ENCODE results near the gene ZKSCAN4.

ZKSCAN4 gene

GRCh38 chr6:28258877-28259777 lies 7.1 kb upstream of the ZKSCAN4 start, which contains the start of gene NKAPL:
NKAPL (plus strand) TSS chr6:28259297; CDS start chr6:28259372, 75 bp downstream.
- H3K36me3 ChIP-seq, result no peaks in the 10 kb centered on the region
- H3K9me3 ChIP-seq (replicated peaks in 1 of 11), result peaks cover 0 to 8% (median 6%) of the 10 kb centered on the region in 11 experiments; a peak in 11 of 22 replicates
- no peaks in the 10 kb centered on the region for H3K27me3 ChIP-seq
- peaks cover 0 to 19% (median 5%) of the 10 kb centered on the region in 10 experiments; a peak in 16 of 20 replicates for H3K4me1 ChIP-seq
- no peak within 1 kb of the TSS for H3K27ac ChIP-seq
- H3K4me2 ChIP-seq, result peak within 1 kb of the TSS in 5 of 11 experiments; percentile 29 to 49 (median 34); a peak in 4 of 22 replicates
- H3K9ac ChIP-seq, result no peak within 1 kb of the TSS
- H4K20me1 ChIP-seq, result no peaks in the 10 kb centered on the region
- H3K4me3 ChIP-seq, result no peak within 1 kb of the TSS
- TF ChIP-seq Cebpa-rat (IDR thresholded peaks at IDR 0.05), result no peak

- no peak overlapping the region for H3K27ac ChIP-seq
- H3K4me2 ChIP-seq, result no peak overlapping the region
- no peak overlapping the region for H3K4me3 ChIP-seq
- H3K4me1 ChIP-seq, result peaks cover 11 to 24% (median 19%) of the 10 kb centered on the region in 10 experiments
- no peaks in the 10 kb centered on the region for H4K20me1 ChIP-seq
- no peak overlapping the region for H3K9ac ChIP-seq
- no peaks in the 10 kb centered on the region for H3K36me3 ChIP-seq
- TF ChIP-seq Cebpa-rat (IDR thresholded peaks at IDR 0.05), result no peak
- peaks cover 0 to 8% (median 6%) of the 10 kb centered on the region in 11 experiments; a peak in 11 of 22 replicates for H3K9me3 ChIP-seq (replicated peaks in 1 of 11)
- no peaks in the 10 kb centered on the region for H3K27me3 ChIP-seq
Observed at GRCh38 chr6:28257042-28257441, 5.0 kb upstream of the ZKSCAN4 start.

DNA sequence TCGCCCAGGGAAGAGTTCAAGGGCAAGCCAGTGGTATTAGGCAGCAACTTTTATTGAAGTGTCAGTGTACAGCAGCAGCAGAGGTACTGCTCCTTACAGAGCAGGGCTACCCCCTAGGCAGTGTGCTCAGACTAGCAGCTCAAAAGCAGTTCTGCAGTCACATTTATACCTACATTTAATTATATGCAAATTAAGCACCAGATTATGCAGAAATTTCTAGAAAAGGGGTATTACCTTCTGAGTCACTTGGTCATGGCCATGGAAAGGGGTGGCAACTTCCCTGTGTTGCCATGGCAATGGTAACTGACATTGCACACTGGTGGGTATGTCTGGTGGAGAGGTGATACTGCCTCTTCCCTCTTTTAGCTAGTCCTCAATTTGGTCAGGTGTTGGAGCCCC lies 2.1 kb upstream of the ZKSCAN4 start:
- no peaks in the 10 kb centered on the region for H4K20me1 ChIP-seq

DNA sequence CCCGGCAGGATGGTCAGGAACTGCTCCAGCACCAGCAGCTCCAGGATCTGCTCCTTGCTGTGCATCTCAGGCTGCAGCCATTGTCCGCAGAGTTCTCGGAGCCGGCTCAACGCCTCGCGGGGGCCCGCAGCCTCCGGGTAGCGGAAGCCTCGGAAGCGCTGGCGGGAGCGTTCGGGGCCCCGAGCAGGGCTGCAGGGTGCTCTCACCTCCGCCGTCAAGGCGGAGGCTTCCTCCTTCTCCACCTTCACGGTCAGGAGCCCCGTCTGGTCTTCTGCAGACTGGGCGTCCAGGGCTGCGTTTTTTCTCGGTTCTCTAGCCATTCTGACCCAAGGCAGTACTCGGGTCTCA lies 434 bp downstream of the ZKSCAN4 start:
- Histone ChIP-seq H3K4me1 (peaks cover 20 to 41% (median 25%) of the 10 kb centered on the region in 10 experiments), H3K36me3 (peaks cover 18 to 33% (median 28%) of the 10 kb centered on the region in 11 experiments; a peak in 21 of 22 replicates), H4K20me1 (no peaks in the 10 kb centered on the region), H3K4me2 (peak overlapping the region; percentile 80 to 97 (median 88)), H3K9me3 (replicated peaks in 1 of 11) (no peaks in the 10 kb centered on the region), H3K27me3 (no peaks in the 10 kb centered on the region), H3K27ac (peak overlapping the region; percentile 30 to 78 (median 72); a peak in 21 of 22 replicates), H3K9ac (peak overlapping the region; percentile 76 to 86 (median 81)), H3K4me3 (peak overlapping the region; percentile 80 to 97 (median 94))
- no peak for TF ChIP-seq Cebpa-rat (IDR thresholded peaks at IDR 0.05)

More for the DNA sequence above, 2.1 kb upstream of the ZKSCAN4 start:
- Histone ChIP-seq H3K9me3 (replicated peaks in 1 of 11) (peaks cover 0 to 6% (median 2%) of the 10 kb centered on the region in 11 experiments; a peak in 11 of 22 replicates), H3K27me3 (no peaks in the 10 kb centered on the region), H3K4me1 (peaks cover 20 to 41% (median 25%) of the 10 kb centered on the region in 10 experiments), H3K4me2 (peak overlapping the region in 4 of 11 experiments; percentile 18 to 90 (median 86); a peak in 7 of 22 replicates), H3K9ac (no peak overlapping the region), H3K4me3 (no peak overlapping the region), H3K36me3 (peaks cover 0 to 8% (median 5%) of the 10 kb centered on the region in 11 experiments; a peak in 10 of 22 replicates), H3K27ac (peak overlapping the region in 2 of 11 experiments; percentile 71 to 75; a peak in 3 of 22 replicates)
- no peak for TF ChIP-seq Cebpa-rat (IDR thresholded peaks at IDR 0.05)

GRCh38 chr6:28250747-28251146 lies 1.3 kb downstream of the ZKSCAN4 start:
- peaks cover 27 to 42% (median 36%) of the 10 kb centered on the region in 11 experiments for H3K36me3 ChIP-seq
- H3K27ac ChIP-seq, result no peak overlapping the region
- peak overlapping the region; percentile 80 to 97 (median 94) for H3K4me3 ChIP-seq
- peaks cover 20 to 41% (median 25%) of the 10 kb centered on the region in 10 experiments for H3K4me1 ChIP-seq
- no peak for TF ChIP-seq Cebpa-rat (IDR thresholded peaks at IDR 0.05)
- H3K9me3 ChIP-seq (replicated peaks in 1 of 11), result no peaks in the 10 kb centered on the region
- H3K9ac ChIP-seq, result peak overlapping the region in 6 of 11 experiments; percentile 76 to 86 (median 85); a peak in 3 of 22 replicates
- H4K20me1 ChIP-seq, result no peaks in the 10 kb centered on the region
- no peaks in the 10 kb centered on the region for H3K27me3 ChIP-seq
- H3K4me2 ChIP-seq, result peak overlapping the region; percentile 80 to 97 (median 88)

- no peak overlapping the region for H3K4me2 ChIP-seq
- no peaks in the 10 kb centered on the region for H3K9me3 ChIP-seq (replicated peaks in 1 of 11)
- H3K9ac ChIP-seq, result no peak overlapping the region
- H3K27me3 ChIP-seq, result no peaks in the 10 kb centered on the region
- H3K4me3 ChIP-seq, result no peak overlapping the region
- H3K36me3 ChIP-seq, result peaks cover 45 to 60% (median 54%) of the 10 kb centered on the region in 11 experiments
- no peak overlapping the region for H3K27ac ChIP-seq
- H3K4me1 ChIP-seq, result peaks cover 20 to 39% (median 24%) of the 10 kb centered on the region in 10 experiments
- TF ChIP-seq Cebpa-rat (IDR thresholded peaks at IDR 0.05), result no peak
- H4K20me1 ChIP-seq, result no peaks in the 10 kb centered on the region
Observed at GRCh38 chr6:28248916-28249315, 3.2 kb downstream of the ZKSCAN4 start.

GRCh38 chr6:28245206-28245941 lies 6.7 kb downstream of the ZKSCAN4 start:
- no peaks in the 10 kb centered on the region for H4K20me1 ChIP-seq
- no peak overlapping the region for H3K4me3 ChIP-seq
- no peak for TF ChIP-seq Cebpa-rat (IDR thresholded peaks at IDR 0.05)
- no peak overlapping the region for H3K27ac ChIP-seq
- no peaks in the 10 kb centered on the region for H3K27me3 ChIP-seq
- H3K4me2 ChIP-seq, result no peak overlapping the region
- no peaks in the 10 kb centered on the region for H3K9me3 ChIP-seq (replicated peaks in 1 of 11)
- no peak overlapping the region for H3K9ac ChIP-seq
- peaks cover 1 to 49% (median 6%) of the 10 kb centered on the region in 10 experiments; a peak in 14 of 20 replicates for H3K4me1 ChIP-seq
- peaks cover 45 to 66% (median 57%) of the 10 kb centered on the region in 11 experiments for H3K36me3 ChIP-seq

DNA sequence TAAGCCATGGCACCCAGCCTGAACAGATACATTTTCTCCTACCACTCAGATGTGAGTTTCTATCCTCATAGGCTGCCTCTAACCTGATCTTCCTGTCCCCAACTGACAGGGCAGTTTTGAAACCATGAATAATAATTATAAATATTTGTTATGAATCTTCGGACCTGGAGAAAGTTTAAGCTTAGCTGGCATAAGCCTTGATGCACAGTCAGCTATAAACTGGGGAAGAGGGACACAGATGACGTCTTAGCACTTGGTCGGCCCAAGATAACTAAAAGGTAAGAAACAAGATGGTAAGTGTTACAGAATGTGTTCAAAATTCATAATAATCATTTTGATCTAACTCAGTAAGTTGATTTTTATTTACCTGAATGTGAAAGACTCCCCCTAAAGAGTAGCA lies 8.1 kb downstream of the ZKSCAN4 start:
- peak overlapping the region in 2 of 11 experiments; percentile 75 to 85; a peak in 5 of 22 replicates for H3K4me2 ChIP-seq
- peaks cover 45 to 58% (median 52%) of the 10 kb centered on the region in 11 experiments for H3K36me3 ChIP-seq
- no peaks in the 10 kb centered on the region for H3K27me3 ChIP-seq
- no peak for TF ChIP-seq Cebpa-rat (IDR thresholded peaks at IDR 0.05)
- H3K4me1 ChIP-seq, result peaks cover 0 to 43% (median 0%) of the 10 kb centered on the region in 10 experiments; a peak in 5 of 20 replicates
- 0 out of 22 replicates have a peak overlapping the region, but pooled peaks of 1 of the 11 experiments have one; percentile 6 for H3K9ac ChIP-seq
- H3K27ac ChIP-seq, result peak overlapping the region in 2 of 11 experiments; percentile 50 to 57; a peak in 1 of 22 replicates
- no peaks in the 10 kb centered on the region for H4K20me1 ChIP-seq
- H3K4me3 ChIP-seq, result no peak overlapping the region
- H3K9me3 ChIP-seq (replicated peaks in 1 of 11), result no peaks in the 10 kb centered on the region

Measured in BLaER1 treated with 17β-estradiol and CSF1 and Interleukin-3, amounts not matched to agents 10 nM and 100 nM (cell line).